Choroid plexus epithelial cell (primary cell): ENCODE measurements around the gene RARB.

Source experiments
- DNase-seq: peaks from one replicate; pipeline ENCODE4 v3.0.0-alpha.2; 2010; ENCODE audit warnings: low read depth
- H3K4me3 ChIP-seq: 2 replicates; pipeline ENCODE4 v1.5.1; 2011; ENCODE audit warnings: low read depth, mild to moderate bottlenecking, control low read depth, low read length, moderate library complexity
- CTCF ChIP-seq: conservative IDR thresholded peaks from 2 replicates; pipeline ENCODE4 v1.5.1; 2011; ENCODE audit warnings: low read depth, mild to moderate bottlenecking, control low read depth, inconsistent platforms, low read length, moderate library complexity

RARB gene

GRCh38 chr3:25404569-25404968, 23.5 kb upstream of the RARB start:
- no peak overlapping the region for H3K4me3 ChIP-seq
- DNase-seq = no peak
- no peak for TF ChIP-seq CTCF

GRCh38 chr3:25405335-25405734, 22.7 kb upstream of the RARB start:
- TF ChIP-seq CTCF = no peak
- DNase-seq = no peak
- no peak overlapping the region for H3K4me3 ChIP-seq

GRCh38 chr3:25410703-25411102, 17.4 kb upstream of the RARB start:
- TF ChIP-seq CTCF = no peak
- no peak for DNase-seq
- H3K4me3 ChIP-seq = no peak overlapping the region

GRCh38 chr3:25412269-25412668, 15.8 kb upstream of the RARB start:
- H3K4me3 ChIP-seq = no peak overlapping the region
- TF ChIP-seq CTCF = no peak
- peak; percentile 59 for DNase-seq

- no peak for DNase-seq
- TF ChIP-seq CTCF = no peak
- no peak overlapping the region for H3K4me3 ChIP-seq
These were observed 11.9 kb upstream of the RARB start for GRCh38 chr3:25416176-25416575.

GRCh38 chr3:25418596-25418995, 9.5 kb upstream of the RARB start:
- TF ChIP-seq CTCF = no peak
- no peak for DNase-seq
- H3K4me3 ChIP-seq = no peak overlapping the region

GRCh38 chr3:25419251-25419650, 8.8 kb upstream of the RARB start:
- no peak for DNase-seq
- H3K4me3 ChIP-seq = no peak overlapping the region
- TF ChIP-seq CTCF = no peak
